BE2C (cell line): ENCODE data around the gene DOCK2.

Source experiments
- DNase-seq: peaks from one replicate; pipeline ENCODE4 v3.0.0-alpha.2; 2020
- H3K27me3 ChIP-seq: fragments of 250-450 bp; sonication (Bioruptor Pico); 2 replicates; pipeline ENCODE4 v1.5.1; 2020; ENCODE audit warnings: mild to moderate bottlenecking
- H3K36me3 ChIP-seq: fragments of 250-450 bp; sonication (Bioruptor Pico); 2 replicates; pipeline ENCODE4 v1.5.1; 2020; ENCODE audit warnings: mild to moderate bottlenecking
- H3K4me1 ChIP-seq: fragments of 250-450 bp; sonication (Bioruptor Pico); 2 replicates; pipeline ENCODE4 v1.5.1; 2020
- H3K4me3 ChIP-seq: 2 replicates; pipeline ENCODE4 v1.5.1; 2011; ENCODE audit warnings: low read depth, low read length
- H3K9me3 ChIP-seq: fragments of 250-450 bp; sonication (Bioruptor Pico); 2 replicates; pipeline ENCODE4 v1.5.1; 2020
- TF ChIP-seq, protein P1 (sequence below): IDR thresholded peaks from 2 replicates; pipeline ENCODE4 v1.5.1; 2012; ENCODE audit warnings: mild to moderate bottlenecking, low read depth, low read length

DOCK2 gene

DNA sequence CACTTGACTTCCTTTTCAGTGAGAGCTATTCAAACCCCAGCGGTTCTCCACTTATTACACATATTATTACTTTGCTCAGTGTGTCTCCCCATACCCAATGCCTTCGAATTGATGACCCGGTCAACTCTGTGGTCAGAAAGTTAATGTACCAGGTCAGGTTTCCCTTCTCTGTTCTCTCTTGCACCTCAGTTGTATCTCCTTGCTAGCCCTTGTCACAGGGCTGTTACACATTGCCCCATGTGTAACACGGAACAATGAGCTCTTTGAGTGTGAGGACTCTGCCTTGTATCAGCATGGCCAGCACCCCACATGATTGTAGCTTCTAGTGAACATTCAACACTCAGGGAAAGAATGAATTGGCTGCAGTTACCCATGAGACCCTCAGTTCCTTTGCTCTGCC is 73.6 kb downstream of the DOCK2 start:
- no peaks in the 10 kb centered on the region for H3K9me3 ChIP-seq
- TF ChIP-seq, protein P1, sequence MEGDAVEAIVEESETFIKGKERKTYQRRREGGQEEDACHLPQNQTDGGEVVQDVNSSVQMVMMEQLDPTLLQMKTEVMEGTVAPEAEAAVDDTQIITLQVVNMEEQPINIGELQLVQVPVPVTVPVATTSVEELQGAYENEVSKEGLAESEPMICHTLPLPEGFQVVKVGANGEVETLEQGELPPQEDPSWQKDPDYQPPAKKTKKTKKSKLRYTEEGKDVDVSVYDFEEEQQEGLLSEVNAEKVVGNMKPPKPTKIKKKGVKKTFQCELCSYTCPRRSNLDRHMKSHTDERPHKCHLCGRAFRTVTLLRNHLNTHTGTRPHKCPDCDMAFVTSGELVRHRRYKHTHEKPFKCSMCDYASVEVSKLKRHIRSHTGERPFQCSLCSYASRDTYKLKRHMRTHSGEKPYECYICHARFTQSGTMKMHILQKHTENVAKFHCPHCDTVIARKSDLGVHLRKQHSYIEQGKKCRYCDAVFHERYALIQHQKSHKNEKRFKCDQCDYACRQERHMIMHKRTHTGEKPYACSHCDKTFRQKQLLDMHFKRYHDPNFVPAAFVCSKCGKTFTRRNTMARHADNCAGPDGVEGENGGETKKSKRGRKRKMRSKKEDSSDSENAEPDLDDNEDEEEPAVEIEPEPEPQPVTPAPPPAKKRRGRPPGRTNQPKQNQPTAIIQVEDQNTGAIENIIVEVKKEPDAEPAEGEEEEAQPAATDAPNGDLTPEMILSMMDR, result no peak
- H3K27me3 ChIP-seq, result 0 out of 2 replicates have a peak, but pooled peaks cover 3% of the 10 kb centered on the region
- H3K4me1 ChIP-seq, result no peaks in the 10 kb centered on the region
- no peak for DNase-seq
- H3K4me3 ChIP-seq, result no peak overlapping the region
- no peaks in the 10 kb centered on the region for H3K36me3 ChIP-seq

DNA sequence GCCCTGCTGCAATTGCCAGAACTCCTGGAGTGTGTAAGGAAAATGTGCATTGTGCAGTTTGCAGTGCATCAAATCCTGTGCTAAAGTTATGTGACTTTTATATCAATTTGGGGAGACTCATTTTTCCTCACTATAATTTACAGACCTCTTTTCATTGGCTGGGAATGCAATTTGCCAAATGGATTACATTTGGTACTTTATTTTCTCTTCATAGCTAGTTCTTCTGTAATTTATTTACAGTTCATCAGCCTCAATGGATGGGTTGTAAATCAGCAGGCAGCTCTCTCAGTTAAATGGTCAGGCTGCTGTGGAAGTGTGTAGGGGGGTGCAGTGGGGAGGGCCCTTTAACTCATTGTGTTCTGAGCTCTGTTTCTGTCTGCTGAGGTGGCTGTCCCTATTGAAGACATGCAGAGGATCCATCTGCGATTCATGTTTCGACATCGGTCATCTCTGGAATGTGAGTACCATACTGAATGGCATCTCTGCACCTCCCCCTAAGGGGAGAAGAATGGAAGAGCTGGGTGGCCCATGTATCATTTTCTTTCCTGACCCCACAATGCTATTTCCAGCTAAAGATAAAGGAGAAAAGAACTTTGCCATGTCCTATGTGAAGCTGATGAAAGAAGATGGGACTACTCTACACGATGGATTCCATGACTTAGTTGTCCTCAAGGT is 74.6 kb downstream of the DOCK2 start:
- Histone ChIP-seq H3K36me3 (no peaks in the 10 kb centered on the region), H3K4me1 (no peaks in the 10 kb centered on the region), H3K9me3 (no peaks in the 10 kb centered on the region), H3K4me3 (no peak overlapping the region), H3K27me3 (0 out of 2 replicates have a peak, but pooled peaks cover 3% of the 10 kb centered on the region)
- DNase-seq, result no peak
- TF ChIP-seq, protein P1, result no peak

DNA sequence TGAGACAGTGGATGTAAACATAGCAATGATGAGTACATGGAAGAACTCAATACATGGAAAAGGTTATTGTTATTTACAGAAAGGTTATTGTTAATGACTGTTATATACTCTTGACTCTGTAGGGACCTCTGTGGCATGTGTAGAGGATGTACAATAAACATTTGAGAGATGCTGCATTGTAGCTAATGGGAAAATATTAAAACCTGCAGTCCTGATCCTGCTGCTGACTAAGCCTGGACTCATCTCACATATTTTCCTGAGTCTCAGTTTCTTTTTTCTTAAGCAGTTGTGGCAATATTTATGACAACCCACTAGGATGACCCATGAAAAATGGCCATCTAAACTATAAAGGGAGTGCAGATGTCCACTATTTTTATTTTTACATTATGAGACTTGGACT is 75.4 kb downstream of the DOCK2 start:
- no peak for DNase-seq
- TF ChIP-seq, protein P1, result no peak
- Histone ChIP-seq H3K36me3 (no peaks in the 10 kb centered on the region), H3K9me3 (no peaks in the 10 kb centered on the region), H3K27me3 (0 out of 2 replicates have a peak, but pooled peaks cover 3% of the 10 kb centered on the region), H3K4me1 (no peaks in the 10 kb centered on the region), H3K4me3 (no peak overlapping the region)

DNA sequence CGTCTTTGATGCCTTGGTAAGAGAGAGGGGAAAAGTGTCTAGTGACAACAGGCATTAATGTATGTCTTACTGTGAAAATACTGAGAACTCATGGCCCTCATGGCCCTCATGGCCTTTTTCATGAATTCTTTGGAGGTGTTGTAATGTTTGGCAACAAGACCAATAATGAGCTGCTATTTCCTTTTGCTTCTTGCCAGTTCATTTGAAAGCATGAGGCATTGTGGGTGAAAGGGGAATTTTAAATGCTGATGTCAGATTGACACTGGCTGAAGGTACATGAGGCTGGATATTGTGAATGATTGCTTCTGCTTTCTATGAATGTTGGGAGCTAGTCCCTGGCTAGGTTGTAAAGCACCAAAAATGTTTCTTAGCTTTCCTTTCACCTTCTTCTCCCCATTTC is 79.2 kb downstream of the DOCK2 start:
- Histone ChIP-seq H3K27me3 (peaks cover 3% of the 10 kb centered on the region; the same call in 1 of the 2 replicates), H3K4me1 (no peaks in the 10 kb centered on the region), H3K4me3 (no peak overlapping the region), H3K9me3 (no peaks in the 10 kb centered on the region), H3K36me3 (no peaks in the 10 kb centered on the region)
- DNase-seq, result no peak
- TF ChIP-seq, protein P1, result no peak

DNA sequence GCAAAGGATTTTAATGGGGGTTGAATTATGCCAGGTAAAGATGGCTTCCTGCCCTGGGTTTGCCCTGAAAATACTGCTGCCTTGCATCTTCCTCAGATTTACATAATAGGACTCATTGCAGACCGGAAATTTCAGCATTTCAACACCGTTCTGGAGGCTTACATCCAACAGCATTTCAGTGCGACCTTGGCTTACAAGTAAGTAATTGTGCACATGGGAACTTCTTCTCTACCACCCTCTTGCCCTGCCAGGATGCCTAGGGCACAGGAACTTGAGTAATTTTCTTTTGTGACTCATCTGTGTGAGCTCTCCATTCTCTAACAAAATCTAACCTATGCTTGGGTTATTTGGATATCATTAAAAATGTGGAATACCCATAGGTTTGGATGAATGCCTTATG is 80.2 kb downstream of the DOCK2 start:
- no peak for DNase-seq
- TF ChIP-seq, protein P1, result no peak
- Histone ChIP-seq H3K4me1 (no peaks in the 10 kb centered on the region), H3K9me3 (no peaks in the 10 kb centered on the region), H3K36me3 (no peaks in the 10 kb centered on the region), H3K4me3 (no peak overlapping the region), H3K27me3 (peaks cover 3% of the 10 kb centered on the region; the same call in 1 of the 2 replicates)
